GM10266 (cell line): ENCODE data around the gene SEC22C.

Experiments used
- DNase-seq: peaks from one replicate; pipeline ENCODE4 v3.0.0; 2012; ENCODE audit errors: extremely low spot score
- TF ChIP-seq, protein P1 (sequence below): IDR thresholded peaks from 2 replicates; pipeline ENCODE4 v1.5.1; 2012; ENCODE audit warnings: mild to moderate bottlenecking, low read depth; ENCODE audit not compliant: control insufficient read depth, insufficient read depth; ENCODE audit errors: missing control alignments

The SEC22C gene

GRCh38 chr3:42511201-42511600 lies 70.6 kb downstream of the SEC22C start:
- TF ChIP-seq, protein P1, sequence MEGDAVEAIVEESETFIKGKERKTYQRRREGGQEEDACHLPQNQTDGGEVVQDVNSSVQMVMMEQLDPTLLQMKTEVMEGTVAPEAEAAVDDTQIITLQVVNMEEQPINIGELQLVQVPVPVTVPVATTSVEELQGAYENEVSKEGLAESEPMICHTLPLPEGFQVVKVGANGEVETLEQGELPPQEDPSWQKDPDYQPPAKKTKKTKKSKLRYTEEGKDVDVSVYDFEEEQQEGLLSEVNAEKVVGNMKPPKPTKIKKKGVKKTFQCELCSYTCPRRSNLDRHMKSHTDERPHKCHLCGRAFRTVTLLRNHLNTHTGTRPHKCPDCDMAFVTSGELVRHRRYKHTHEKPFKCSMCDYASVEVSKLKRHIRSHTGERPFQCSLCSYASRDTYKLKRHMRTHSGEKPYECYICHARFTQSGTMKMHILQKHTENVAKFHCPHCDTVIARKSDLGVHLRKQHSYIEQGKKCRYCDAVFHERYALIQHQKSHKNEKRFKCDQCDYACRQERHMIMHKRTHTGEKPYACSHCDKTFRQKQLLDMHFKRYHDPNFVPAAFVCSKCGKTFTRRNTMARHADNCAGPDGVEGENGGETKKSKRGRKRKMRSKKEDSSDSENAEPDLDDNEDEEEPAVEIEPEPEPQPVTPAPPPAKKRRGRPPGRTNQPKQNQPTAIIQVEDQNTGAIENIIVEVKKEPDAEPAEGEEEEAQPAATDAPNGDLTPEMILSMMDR = no peak
- DNase-seq = no peak

- TF ChIP-seq, protein P1 = no peak
- DNase-seq = no peak
These were observed 71.4 kb downstream of the SEC22C start for GRCh38 chr3:42510325-42510724.

- no peak for DNase-seq
- TF ChIP-seq, protein P1 = no peak
These were observed 72.7 kb downstream of the SEC22C start for GRCh38 chr3:42509111-42509510.

GRCh38 chr3:42508562-42508961 lies 73.2 kb downstream of the SEC22C start:
- no peak for DNase-seq
- TF ChIP-seq, protein P1 = no peak

DNA sequence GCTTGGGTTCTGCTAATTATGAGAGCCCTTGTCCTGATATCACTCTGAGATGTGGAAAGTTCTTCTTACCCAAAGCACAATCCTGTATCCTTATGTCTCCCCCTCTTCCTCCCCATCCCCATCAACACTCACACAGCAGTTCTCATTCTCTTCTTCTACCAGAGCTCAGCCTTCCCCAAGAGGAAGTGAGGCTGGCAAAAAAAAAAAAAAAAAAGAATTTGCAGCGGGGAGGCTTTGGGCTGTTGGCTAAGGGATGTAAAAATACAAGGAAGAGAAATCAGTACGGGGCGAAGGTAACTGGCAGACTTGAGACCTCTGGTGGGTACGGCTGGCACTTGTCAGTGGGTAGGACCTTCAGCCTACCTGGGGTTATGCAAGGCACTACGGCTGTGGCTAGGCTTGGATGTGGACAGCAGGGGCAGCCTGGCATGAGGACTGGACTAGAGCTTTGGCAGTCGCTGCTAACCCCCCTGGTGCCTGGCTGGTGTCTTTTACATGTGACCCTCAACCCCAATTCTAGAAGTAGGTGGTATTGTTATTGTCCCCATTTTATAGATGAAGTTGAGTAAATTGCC lies 73.9 kb downstream of the SEC22C start:
- no peak for DNase-seq
- TF ChIP-seq, protein P1 = no peak

DNA sequence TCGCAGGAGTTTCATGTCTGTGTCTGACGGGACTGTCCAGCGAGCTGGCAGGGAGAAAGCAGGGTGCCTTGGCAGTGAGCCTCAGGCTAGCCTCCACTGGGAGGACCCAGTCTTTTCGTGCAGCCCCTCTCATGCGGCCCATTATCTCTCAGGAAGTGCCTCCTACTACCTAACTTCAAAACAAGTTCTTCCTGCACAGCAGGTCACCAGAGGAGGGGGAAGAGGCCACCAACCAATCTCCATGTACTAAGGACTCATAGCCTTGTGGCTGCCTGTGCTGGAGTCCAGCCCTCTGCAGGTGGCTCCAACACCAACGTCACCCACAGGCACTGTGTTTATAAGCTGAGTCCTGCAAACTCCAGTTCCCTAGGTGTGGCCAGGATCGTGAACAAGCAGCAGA lies 74.5 kb downstream of the SEC22C start:
- DNase-seq = no peak
- TF ChIP-seq, protein P1 = no peak

DNA sequence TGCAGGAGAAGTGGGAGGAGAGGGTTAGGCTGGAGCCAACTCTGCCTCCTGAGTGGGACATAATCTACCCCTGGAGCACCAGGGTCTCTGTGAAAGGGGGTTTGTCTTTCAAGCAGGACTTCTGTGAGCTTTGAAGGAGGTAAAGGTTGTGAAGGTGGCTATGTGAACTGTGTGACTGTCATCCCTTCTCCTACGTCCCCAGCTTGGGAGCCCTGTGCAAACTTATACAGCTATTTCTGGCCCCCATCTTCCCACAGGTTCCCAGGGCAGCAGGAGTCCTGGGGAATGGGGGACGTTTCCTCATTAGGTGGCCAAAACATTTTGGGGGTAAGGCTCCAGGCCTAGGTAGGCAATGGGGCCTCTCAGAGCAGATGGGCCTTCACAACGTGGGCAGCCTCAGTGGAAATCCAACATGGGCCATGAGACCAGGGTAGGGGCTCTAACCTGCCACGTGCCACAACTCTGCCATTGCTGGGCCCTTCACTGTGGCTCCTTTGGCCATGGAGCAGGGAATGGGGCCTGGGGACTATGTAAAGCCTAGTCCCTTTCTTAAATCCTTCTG lies 75.8 kb downstream of the SEC22C start:
- DNase-seq = no peak
- TF ChIP-seq, protein P1 = no peak
